Ishikawa (cell line): ENCODE results near the gene SBNO1.

Experiments used
- CEBPB ChIP-seq: IDR thresholded peaks from 2 replicates; pipeline ENCODE4 v1.6.1; 2012
- EP300 ChIP-seq: IDR thresholded peaks from 2 replicates; pipeline ENCODE4 v1.6.1; 2012; ENCODE audit warnings: borderline replicate concordance
- FOXM1 ChIP-seq: IDR thresholded peaks from 2 replicates; pipeline ENCODE4 v1.6.1; 2012; ENCODE audit warnings: low read depth, borderline replicate concordance
- RAD21 ChIP-seq: IDR thresholded peaks from 2 replicates; pipeline ENCODE4 v1.6.1; 2012; ENCODE audit warnings: low read depth
- TAF1 ChIP-seq: IDR thresholded peaks from 2 replicates; pipeline ENCODE4 v1.6.1; 2012; ENCODE audit warnings: low read depth, mild to moderate bottlenecking
- TCF12 ChIP-seq: IDR thresholded peaks from 2 replicates; pipeline ENCODE4 v1.6.1; 2012; ENCODE audit warnings: low read depth
- YY1 ChIP-seq: IDR thresholded peaks from 2 replicates; pipeline ENCODE4 v1.6.1; 2012; ENCODE audit warnings: low read depth
- TF ChIP-seq, protein P1 (sequence below): IDR thresholded peaks from 2 replicates; pipeline ENCODE4 v1.6.1; 2012
- TF ChIP-seq, protein P2 (sequence below): IDR thresholded peaks from 2 replicates; pipeline ENCODE4 v1.6.1; 2012

DNA sequence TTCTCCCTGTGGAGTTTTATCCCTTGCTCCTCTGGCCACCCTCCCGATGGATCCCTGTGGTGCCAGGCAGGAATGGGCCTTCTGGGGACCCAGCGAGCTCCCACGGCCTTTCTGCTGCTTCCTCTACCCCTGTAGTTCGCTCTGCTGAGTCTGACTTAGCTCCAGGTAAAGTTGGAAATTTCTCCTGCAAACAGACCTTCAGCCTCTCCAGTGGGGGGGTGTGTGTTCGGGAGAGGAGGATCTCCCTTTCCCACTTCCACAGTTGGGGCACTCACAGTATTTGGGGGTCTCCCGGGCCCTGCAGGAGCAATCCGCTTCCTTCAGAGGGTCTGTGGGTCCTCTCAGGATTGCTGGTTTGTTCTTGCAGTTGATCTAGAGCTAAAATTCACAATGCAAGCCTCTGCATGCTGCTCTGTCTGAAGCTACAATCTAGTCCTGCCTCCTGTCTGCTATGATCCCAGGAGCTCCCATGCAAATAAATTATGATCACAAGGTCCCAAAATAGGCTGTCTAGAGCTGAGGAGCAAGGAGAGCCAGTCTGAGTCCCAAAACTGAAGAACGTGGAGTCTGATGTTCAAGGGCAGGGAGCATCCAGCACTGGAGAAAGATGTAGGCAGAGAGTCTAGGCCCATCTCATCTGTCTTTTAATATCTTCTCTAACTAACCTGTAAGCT is 113.1 kb downstream of the SBNO1 start:
- TF ChIP-seq RAD21 (no peak), TAF1 (no peak), CEBPB (no peak), FOXM1 (no peak), EP300 (no peak), YY1 (no peak), TCF12 (no peak)
- TF ChIP-seq, protein P1, sequence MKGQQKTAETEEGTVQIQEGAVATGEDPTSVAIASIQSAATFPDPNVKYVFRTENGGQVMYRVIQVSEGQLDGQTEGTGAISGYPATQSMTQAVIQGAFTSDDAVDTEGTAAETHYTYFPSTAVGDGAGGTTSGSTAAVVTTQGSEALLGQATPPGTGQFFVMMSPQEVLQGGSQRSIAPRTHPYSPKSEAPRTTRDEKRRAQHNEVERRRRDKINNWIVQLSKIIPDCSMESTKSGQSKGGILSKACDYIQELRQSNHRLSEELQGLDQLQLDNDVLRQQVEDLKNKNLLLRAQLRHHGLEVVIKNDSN: no peak
- TF ChIP-seq, protein P2, sequence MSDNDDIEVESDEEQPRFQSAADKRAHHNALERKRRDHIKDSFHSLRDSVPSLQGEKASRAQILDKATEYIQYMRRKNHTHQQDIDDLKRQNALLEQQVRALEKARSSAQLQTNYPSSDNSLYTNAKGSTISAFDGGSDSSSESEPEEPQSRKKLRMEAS: no peak
